ENCODE measurements around the gene HOXC9. TPM values are rescaled to one million over a fixed set of nuclear protein-coding genes. Genes with fewer than 3 reads are reported as not detected.
"Not testable (repeated sequence)": the region's sequence is repeated elsewhere in the genome, so short reads cannot be mapped to it uniquely, and the experiment has no call there.

Gene HOXC9
- total and polyA plus RNA-seq, 8 donors: 0.08 TPM; not detected in 7

GRCh38 chr12:54039417-54040147 is 39.6 kb downstream of the HOXC9 start:
- no peak for TF ChIP-seq EP300 (IDR thresholded peaks at IDR 0.05)
- TF ChIP-seq, protein P1, sequence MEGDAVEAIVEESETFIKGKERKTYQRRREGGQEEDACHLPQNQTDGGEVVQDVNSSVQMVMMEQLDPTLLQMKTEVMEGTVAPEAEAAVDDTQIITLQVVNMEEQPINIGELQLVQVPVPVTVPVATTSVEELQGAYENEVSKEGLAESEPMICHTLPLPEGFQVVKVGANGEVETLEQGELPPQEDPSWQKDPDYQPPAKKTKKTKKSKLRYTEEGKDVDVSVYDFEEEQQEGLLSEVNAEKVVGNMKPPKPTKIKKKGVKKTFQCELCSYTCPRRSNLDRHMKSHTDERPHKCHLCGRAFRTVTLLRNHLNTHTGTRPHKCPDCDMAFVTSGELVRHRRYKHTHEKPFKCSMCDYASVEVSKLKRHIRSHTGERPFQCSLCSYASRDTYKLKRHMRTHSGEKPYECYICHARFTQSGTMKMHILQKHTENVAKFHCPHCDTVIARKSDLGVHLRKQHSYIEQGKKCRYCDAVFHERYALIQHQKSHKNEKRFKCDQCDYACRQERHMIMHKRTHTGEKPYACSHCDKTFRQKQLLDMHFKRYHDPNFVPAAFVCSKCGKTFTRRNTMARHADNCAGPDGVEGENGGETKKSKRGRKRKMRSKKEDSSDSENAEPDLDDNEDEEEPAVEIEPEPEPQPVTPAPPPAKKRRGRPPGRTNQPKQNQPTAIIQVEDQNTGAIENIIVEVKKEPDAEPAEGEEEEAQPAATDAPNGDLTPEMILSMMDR (IDR thresholded peaks at IDR 0.05): no peak
- no peak for TF ChIP-seq POLR2A (IDR thresholded peaks at IDR 0.05)
- TF ChIP-seq POLR2AphosphoS5 (IDR thresholded peaks at IDR 0.05): no peak
- WGBS, 5 donors: 30 to 44% (median 39%) methylated on average over 16 of the region's 16 CpGs
- Histone ChIP-seq H3K27me3 (peaks cover 0 to 90% (median 14%) of the 10 kb centered on the region in 3 donors), H3K4me1 (peaks cover 0 to 31% (median 14%) of the 10 kb centered on the region in 4 donors), H3K4me3 (no peak overlapping the region), H3K9me3 (no peaks in the 10 kb centered on the region), H3K27ac (peak overlapping the region in 2 of 5 donors; percentile 49 to 53), H3K36me3 (no peaks in the 10 kb centered on the region)
- DNase-seq: peak in 1 of 2 donors; percentile 87
- intact Hi-C loops (cut with DNase I; ENCODE audit: low total_unique reads): no loop called here

DNA sequence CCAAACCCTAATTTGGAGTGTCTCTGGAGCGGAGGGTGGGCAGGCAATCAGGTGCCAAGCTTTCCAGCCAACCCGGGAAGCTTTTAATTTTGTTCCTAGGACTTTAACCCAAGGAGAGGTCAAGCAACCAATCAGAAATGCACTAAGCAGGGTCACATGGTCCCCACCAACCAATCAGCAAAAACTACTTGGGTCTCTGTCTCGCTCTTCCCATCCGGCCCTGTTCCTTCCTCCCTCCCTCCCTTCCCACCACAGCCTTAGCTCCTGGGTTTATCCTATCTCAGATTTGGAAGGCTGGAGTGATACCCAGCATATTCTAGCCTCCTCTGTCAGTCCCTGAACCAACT is 40.2 kb downstream of the HOXC9 start:
- peak in 1 of 2 donors; percentile 62 for DNase-seq
- H3K36me3 ChIP-seq: no peaks in the 10 kb centered on the region
- H3K4me3 ChIP-seq: no peak overlapping the region
- peaks cover 0 to 26% (median 11%) of the 10 kb centered on the region in 4 donors for H3K4me1 ChIP-seq
- H3K27ac ChIP-seq: peak overlapping the region in 1 of 5 donors; percentile 53
- 55 to 80% (median 75%) methylated on average over 4 of the region's 4 CpGs for WGBS, 5 donors
- intact Hi-C loops (cut with DNase I; ENCODE audit: low total_unique reads): no loop called here
- peaks cover 0 to 90% (median 10%) of the 10 kb centered on the region in 3 donors for H3K27me3 ChIP-seq
- H3K9me3 ChIP-seq: no peaks in the 10 kb centered on the region
- TF ChIP-seq EP300 (IDR thresholded peaks at IDR 0.05): no peak
- TF ChIP-seq POLR2AphosphoS5 (IDR thresholded peaks at IDR 0.05): no peak
- TF ChIP-seq, protein P1 (IDR thresholded peaks at IDR 0.05): no peak
- no peak for TF ChIP-seq POLR2A (IDR thresholded peaks at IDR 0.05)

- DNase-seq: no peak
- intact Hi-C loops (cut with DNase I; ENCODE audit: low total_unique reads): no loop called here
- no peak for TF ChIP-seq POLR2AphosphoS5 (IDR thresholded peaks at IDR 0.05)
- TF ChIP-seq POLR2A (IDR thresholded peaks at IDR 0.05): no peak
- TF ChIP-seq, protein P1 (IDR thresholded peaks at IDR 0.05): no peak
- TF ChIP-seq EP300 (IDR thresholded peaks at IDR 0.05): no peak
- Histone ChIP-seq H3K27ac (no peak overlapping the region), H3K9me3 (no peaks in the 10 kb centered on the region), H3K4me1 (peaks cover 0 to 24% (median 11%) of the 10 kb centered on the region in 4 donors), H3K36me3 (no peaks in the 10 kb centered on the region), H3K27me3 (peaks cover 0 to 90% (median 5%) of the 10 kb centered on the region in 3 donors), H3K4me3 (no peak overlapping the region)
- WGBS, 5 donors: 35 to 67% (median 45%) methylated on average over 3 of the region's 3 CpGs
These were observed 40.7 kb downstream of the HOXC9 start for GRCh38 chr12:54040648-54041047.

DNA sequence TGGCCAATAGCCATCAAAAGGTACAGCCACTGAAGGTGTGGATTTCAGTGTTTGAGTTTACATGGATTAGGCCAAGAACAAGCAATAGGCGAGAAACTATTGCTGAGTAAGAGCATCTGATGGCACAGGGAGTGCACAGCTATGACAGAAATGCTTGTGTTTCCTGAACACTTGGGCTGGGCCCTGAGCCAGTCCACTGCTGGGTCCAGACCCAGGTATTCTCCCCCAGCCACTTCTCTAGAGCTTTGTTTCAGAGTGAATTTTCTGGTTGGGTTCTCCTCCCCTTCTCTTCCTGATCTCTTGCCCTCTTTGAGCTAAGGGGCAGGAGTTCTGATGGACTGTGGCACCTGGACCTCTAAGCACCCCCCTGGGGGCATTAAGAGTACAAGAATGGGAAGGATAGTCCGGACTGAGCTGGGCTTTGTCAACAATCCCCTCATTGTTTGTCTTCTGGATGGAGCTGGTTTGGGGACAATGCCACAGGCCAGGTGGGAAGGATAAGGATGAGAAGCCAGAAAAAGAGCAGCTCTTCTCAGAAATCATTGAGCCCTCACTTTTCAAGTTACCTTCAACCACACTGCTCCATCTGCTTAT is 41.2 kb downstream of the HOXC9 start:
- peaks cover 0 to 90% (median 11%) of the 10 kb centered on the region in 3 donors for H3K27me3 ChIP-seq
- TF ChIP-seq, protein P1 (IDR thresholded peaks at IDR 0.05): no peak
- TF ChIP-seq POLR2AphosphoS5 (IDR thresholded peaks at IDR 0.05) (no peak), EP300 (IDR thresholded peaks at IDR 0.05) (no peak), POLR2A (IDR thresholded peaks at IDR 0.05) (no peak)

DNA sequence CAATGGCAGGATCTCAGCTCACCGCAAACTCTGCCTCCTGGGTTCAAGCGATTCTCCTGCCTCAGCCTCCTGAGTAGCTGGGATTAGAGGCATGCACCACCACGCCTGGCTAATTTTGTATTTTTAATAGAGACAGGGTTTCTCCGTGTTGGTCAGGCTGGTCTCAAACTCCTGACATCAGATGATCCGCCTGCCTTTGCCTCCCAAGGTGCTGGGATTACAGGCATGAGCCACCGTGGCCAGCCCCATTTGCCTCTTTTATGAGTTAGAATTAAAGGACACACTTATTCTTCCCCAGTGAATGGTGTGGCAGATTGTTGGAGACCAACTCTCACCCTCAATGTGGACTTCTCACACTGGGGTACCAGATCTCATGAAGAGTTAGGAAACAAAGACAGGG is 42.1 kb downstream of the HOXC9 start:
- 75 to 84% (median 81%) methylated on average over 6 of the region's 6 CpGs for WGBS, 5 donors
- H3K4me1 ChIP-seq: peaks cover 0 to 25% (median 10%) of the 10 kb centered on the region in 4 donors
- H3K27me3 ChIP-seq: peaks cover 0 to 90% (median 19%) of the 10 kb centered on the region in 3 donors

More for the DNA sequence above, 41.2 kb downstream of the HOXC9 start:
- no peak overlapping the region for H3K27ac ChIP-seq
- H3K4me1 ChIP-seq: peaks cover 0 to 23% (median 11%) of the 10 kb centered on the region in 4 donors
- H3K9me3 ChIP-seq: no peaks in the 10 kb centered on the region
- no peak overlapping the region for H3K4me3 ChIP-seq
- intact Hi-C loops (cut with DNase I; ENCODE audit: low total_unique reads): no loop called here
- no peak for DNase-seq
- 52 to 75% (median 57%) methylated on average over 2 of the region's 2 CpGs for WGBS, 5 donors
- no peaks in the 10 kb centered on the region for H3K36me3 ChIP-seq

More for the DNA sequence above, 42.1 kb downstream of the HOXC9 start:
- intact Hi-C loops (cut with DNase I; ENCODE audit: low total_unique reads); H3K36me3 ChIP-seq; H3K9me3 ChIP-seq; H3K4me3 ChIP-seq; H3K27ac ChIP-seq; DNase-seq: not testable (repeated sequence)

Data from stomach (tissue), 9 donors.